GM12878 (cell line): ENCODE results near the gene EVA1A.

Experiments
- BMI1 ChIP-seq: fragments of 450-650 bp; IDR thresholded peaks from 2 replicates; pipeline ENCODE4 v1.6.1; 2016; ENCODE audit warnings: mild to moderate bottlenecking, moderate library complexity, borderline replicate concordance
- EZH2 ChIP-seq: IDR thresholded peaks from 2 replicates; pipeline ENCODE4 v1.6.1; 2012; ENCODE audit warnings: low read depth, mild to moderate bottlenecking, control low read depth, inconsistent platforms, low read length, borderline replicate concordance; ENCODE audit not compliant: control insufficient read depth
- POLR2A ChIP-seq: IDR thresholded peaks from 2 replicates; pipeline ENCODE4 v1.6.1; 2011; ENCODE audit warnings: low read depth, mild to moderate bottlenecking, low read length
- POLR2AphosphoS5 ChIP-seq: IDR thresholded peaks from 2 replicates; pipeline ENCODE4 v1.6.1; 2011; ENCODE audit warnings: mild to moderate bottlenecking, low read length, inconsistent platforms
- USF2 ChIP-seq: IDR thresholded peaks from 2 replicates; pipeline ENCODE4 v1.6.1; 2011; ENCODE audit warnings: low read depth, low read length, improper control_type of control experiment, borderline replicate concordance
- YY1 ChIP-seq: IDR thresholded peaks from 2 replicates; pipeline ENCODE4 v1.6.1; 2011; ENCODE audit warnings: low read depth, mild to moderate bottlenecking, low read length
- TF ChIP-seq, protein P1 (sequence below): IDR thresholded peaks from 2 replicates; pipeline ENCODE4 v1.6.1; 2011; ENCODE audit warnings: borderline replicate concordance, low read depth, mild to moderate bottlenecking, moderate library complexity, mixed read lengths, low read length; ENCODE audit not compliant: insufficient read depth; ENCODE audit errors: extremely low read length
- TF ChIP-seq, protein P2 (sequence below), 3 experiments: IDR thresholded peaks in 2 of 3; conservative IDR thresholded peaks in 1 of 3; 2 replicates each; pipeline ENCODE4 v1.5.1; 2011; ENCODE audit warnings: low read depth in 3 of 3, low read length in 3 of 3, mild to moderate bottlenecking in 3 of 3, control low read depth in 2 of 3, moderate library complexity in 2 of 3, inconsistent platforms in 1 of 3, mixed read lengths in 1 of 3; ENCODE audit not compliant: control insufficient read depth in 2 of 3, insufficient read depth in 1 of 3; ENCODE audit errors: extremely low read depth in 1 of 3
- TF ChIP-seq, protein P3 (sequence below): IDR thresholded peaks from 2 replicates; pipeline ENCODE4 v1.6.1; 2012; ENCODE audit warnings: low read depth, low read length, improper control_type of control experiment

DNA sequence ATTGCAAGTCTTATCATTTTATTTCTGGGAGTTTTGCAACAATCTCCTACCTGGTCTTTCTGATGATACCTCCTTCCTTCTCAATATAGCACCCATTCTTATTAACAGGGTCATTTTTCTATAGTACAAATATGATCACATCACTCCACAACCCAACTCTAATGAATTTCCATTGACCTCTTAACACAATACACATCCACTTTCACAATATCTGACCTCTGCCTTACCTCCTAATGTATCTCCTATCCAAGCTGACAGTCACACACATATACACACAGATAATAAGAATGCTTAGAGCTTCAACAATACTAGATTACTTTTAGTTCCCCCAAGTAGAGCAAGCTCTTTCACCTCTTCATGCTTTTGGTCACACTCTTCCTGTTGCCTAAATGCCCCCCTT lies 40.9 kb downstream of the EVA1A start:
- TF ChIP-seq, protein P1, sequence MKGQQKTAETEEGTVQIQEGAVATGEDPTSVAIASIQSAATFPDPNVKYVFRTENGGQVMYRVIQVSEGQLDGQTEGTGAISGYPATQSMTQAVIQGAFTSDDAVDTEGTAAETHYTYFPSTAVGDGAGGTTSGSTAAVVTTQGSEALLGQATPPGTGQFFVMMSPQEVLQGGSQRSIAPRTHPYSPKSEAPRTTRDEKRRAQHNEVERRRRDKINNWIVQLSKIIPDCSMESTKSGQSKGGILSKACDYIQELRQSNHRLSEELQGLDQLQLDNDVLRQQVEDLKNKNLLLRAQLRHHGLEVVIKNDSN = no peak
- TF ChIP-seq POLR2A = no peak
- TF ChIP-seq, protein P2, sequence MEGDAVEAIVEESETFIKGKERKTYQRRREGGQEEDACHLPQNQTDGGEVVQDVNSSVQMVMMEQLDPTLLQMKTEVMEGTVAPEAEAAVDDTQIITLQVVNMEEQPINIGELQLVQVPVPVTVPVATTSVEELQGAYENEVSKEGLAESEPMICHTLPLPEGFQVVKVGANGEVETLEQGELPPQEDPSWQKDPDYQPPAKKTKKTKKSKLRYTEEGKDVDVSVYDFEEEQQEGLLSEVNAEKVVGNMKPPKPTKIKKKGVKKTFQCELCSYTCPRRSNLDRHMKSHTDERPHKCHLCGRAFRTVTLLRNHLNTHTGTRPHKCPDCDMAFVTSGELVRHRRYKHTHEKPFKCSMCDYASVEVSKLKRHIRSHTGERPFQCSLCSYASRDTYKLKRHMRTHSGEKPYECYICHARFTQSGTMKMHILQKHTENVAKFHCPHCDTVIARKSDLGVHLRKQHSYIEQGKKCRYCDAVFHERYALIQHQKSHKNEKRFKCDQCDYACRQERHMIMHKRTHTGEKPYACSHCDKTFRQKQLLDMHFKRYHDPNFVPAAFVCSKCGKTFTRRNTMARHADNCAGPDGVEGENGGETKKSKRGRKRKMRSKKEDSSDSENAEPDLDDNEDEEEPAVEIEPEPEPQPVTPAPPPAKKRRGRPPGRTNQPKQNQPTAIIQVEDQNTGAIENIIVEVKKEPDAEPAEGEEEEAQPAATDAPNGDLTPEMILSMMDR (IDR thresholded peaks at IDR 0.05 in 2 of 3, conservative IDR thresholded peaks at IDR 0.05 in 1 of 3; ENCODE audit: control insufficient read depth in 2 of 3, extremely low read depth in 1 of 3, insufficient read depth in 1 of 3, low read depth in 3 of 3, low read length in 3 of 3) = no peak
- no peak for TF ChIP-seq USF2
- TF ChIP-seq, protein P3, sequence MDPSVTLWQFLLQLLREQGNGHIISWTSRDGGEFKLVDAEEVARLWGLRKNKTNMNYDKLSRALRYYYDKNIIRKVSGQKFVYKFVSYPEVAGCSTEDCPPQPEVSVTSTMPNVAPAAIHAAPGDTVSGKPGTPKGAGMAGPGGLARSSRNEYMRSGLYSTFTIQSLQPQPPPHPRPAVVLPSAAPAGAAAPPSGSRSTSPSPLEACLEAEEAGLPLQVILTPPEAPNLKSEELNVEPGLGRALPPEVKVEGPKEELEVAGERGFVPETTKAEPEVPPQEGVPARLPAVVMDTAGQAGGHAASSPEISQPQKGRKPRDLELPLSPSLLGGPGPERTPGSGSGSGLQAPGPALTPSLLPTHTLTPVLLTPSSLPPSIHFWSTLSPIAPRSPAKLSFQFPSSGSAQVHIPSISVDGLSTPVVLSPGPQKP = no peak
- TF ChIP-seq POLR2AphosphoS5 = no peak
- TF ChIP-seq EZH2 = no peak
- TF ChIP-seq BMI1 = no peak
- no peak for TF ChIP-seq YY1
